OCI-LY3 (cell line): ENCODE measurements around the gene NNAT.

Experiments used
- H2AFZ ChIP-seq: fragments of 200-600, 300-600 bp; shearing (Covaris generic); 2 replicates; pipeline ENCODE4 v1.6.0; 2014; ENCODE audit warnings: antibody characterized with exemption, low read depth, low read length
- H3K27ac ChIP-seq: fragments of 200-600, 300-600 bp; sonication (generic); 2 replicates; pipeline ENCODE4 v1.5.1; 2014; ENCODE audit warnings: mild to moderate bottlenecking, low read length, moderate library complexity, mixed read lengths
- H3K27me3 ChIP-seq: fragments of 200-600, 300-600 bp; sonication (generic); 2 replicates; pipeline ENCODE4 v1.6.1; 2014; ENCODE audit warnings: low read depth, low read length, mixed read lengths
- H3K36me3 ChIP-seq: fragments of 200-600, 300-600 bp; sonication (generic); replicated peaks from 2 replicates; pipeline ENCODE3; 2014; ENCODE audit warnings: low read depth, low read length, mixed read lengths
- H3K4me1 ChIP-seq: fragments of 300-600, 200-600 bp; sonication (generic); 2 replicates; pipeline ENCODE4 v1.6.1; 2014; ENCODE audit warnings: low read length, mixed read lengths
- H3K4me2 ChIP-seq: fragments of 200-600, 300-600 bp; sonication (generic); 2 replicates; pipeline ENCODE4 v1.6.1; 2014; ENCODE audit warnings: low read length, mixed read lengths
- H3K4me3 ChIP-seq: fragments of 300-600, 200-600 bp; sonication (generic); 2 replicates; pipeline ENCODE4 v1.5.1; 2014; ENCODE audit warnings: antibody characterized with exemption, mild to moderate bottlenecking, low read length, moderate library complexity
- H3K79me2 ChIP-seq: fragments of 300-600, 200-600 bp; shearing (Covaris generic); 2 replicates; pipeline ENCODE4 v1.6.1; 2014; ENCODE audit warnings: mild to moderate bottlenecking, low read length, mixed read lengths
- H3K9ac ChIP-seq: fragments of 300-600, 200-600 bp; shearing (Covaris generic); 2 replicates; pipeline ENCODE4 v1.6.0; 2014; ENCODE audit warnings: mild to moderate bottlenecking, low read length, moderate library complexity
- H3K9me3 ChIP-seq: fragments of 200-600, 300-600 bp; shearing (Covaris generic); 2 replicates; pipeline ENCODE4 v1.6.1; 2014; ENCODE audit warnings: low read length, mixed read lengths; ENCODE audit not compliant: insufficient read depth
- H4K20me1 ChIP-seq: fragments of 200-600, 300-600 bp; sonication (generic); 2 replicates; pipeline ENCODE4 v1.6.1; 2016; ENCODE audit warnings: low read length, mixed read lengths; ENCODE audit not compliant: insufficient read depth
- CTCF ChIP-seq: fragments of 200-600, 300-600 bp; sonication (generic); IDR thresholded peaks from 2 replicates; pipeline ENCODE4 v1.5.1; 2014; ENCODE audit warnings: antibody characterized with exemption, low read length, low read depth
- EZH2phosphoT487 ChIP-seq: fragments of 200-600 bp; shearing (Covaris generic); IDR thresholded peaks from 2 replicates; pipeline ENCODE4 v1.6.1; 2018; ENCODE audit warnings: antibody characterized with exemption, mixed run types, low read depth

NNAT gene

GRCh38 chr20:37556538-37556937 lies 35.5 kb downstream of the NNAT start:
- peaks cover 18% of the 10 kb centered on the region for H3K27me3 ChIP-seq

GRCh38 chr20:37558306-37558705 lies 37.3 kb downstream of the NNAT start:
- Histone ChIP-seq H3K27ac (no peak overlapping the region), H2AFZ (no peak overlapping the region), H3K4me1 (no peaks in the 10 kb centered on the region), H3K79me2 (no peaks in the 10 kb centered on the region), H3K36me3 (no peaks in the 10 kb centered on the region), H3K4me2 (no peak overlapping the region), H3K27me3 (peaks cover 28% of the 10 kb centered on the region), H4K20me1 (no peaks in the 10 kb centered on the region), H3K4me3 (no peak overlapping the region), H3K9me3 (no peaks in the 10 kb centered on the region), H3K9ac (no peak overlapping the region)
- TF ChIP-seq EZH2phosphoT487 (no peak), CTCF (no peak)

More at GRCh38 chr20:37556538-37556937, 35.5 kb downstream of the NNAT start:
- Histone ChIP-seq H3K9ac (no peak overlapping the region), H3K4me1 (peaks cover 13% of the 10 kb centered on the region), H3K9me3 (no peaks in the 10 kb centered on the region), H3K27ac (no peak overlapping the region), H2AFZ (no peak overlapping the region), H3K4me2 (no peak overlapping the region), H4K20me1 (no peaks in the 10 kb centered on the region), H3K4me3 (no peak overlapping the region), H3K36me3 (no peaks in the 10 kb centered on the region), H3K79me2 (no peaks in the 10 kb centered on the region)
- TF ChIP-seq CTCF (no peak), EZH2phosphoT487 (no peak)

- Histone ChIP-seq H3K36me3 (no peaks in the 10 kb centered on the region), H3K4me2 (no peak overlapping the region), H3K4me1 (no peaks in the 10 kb centered on the region), H3K79me2 (no peaks in the 10 kb centered on the region), H3K9me3 (no peaks in the 10 kb centered on the region), H3K27ac (no peak overlapping the region), H3K4me3 (no peak overlapping the region), H2AFZ (no peak overlapping the region), H3K27me3 (peaks cover 33% of the 10 kb centered on the region), H3K9ac (no peak overlapping the region), H4K20me1 (no peaks in the 10 kb centered on the region)
- no peak for TF ChIP-seq CTCF
- TF ChIP-seq EZH2phosphoT487 = no peak
Observed at GRCh38 chr20:37558779-37559178, 37.7 kb downstream of the NNAT start.

GRCh38 chr20:37559312-37560027 lies 38.4 kb downstream of the NNAT start:
- H3K9me3 ChIP-seq = no peaks in the 10 kb centered on the region
- no peak overlapping the region for H3K9ac ChIP-seq
- no peaks in the 10 kb centered on the region for H3K36me3 ChIP-seq
- H3K4me2 ChIP-seq = no peak overlapping the region
- peaks cover under 1% of the 10 kb centered on the region; the same call in 1 of the 2 replicates for H3K4me1 ChIP-seq
- no peak overlapping the region for H2AFZ ChIP-seq
- H4K20me1 ChIP-seq = no peaks in the 10 kb centered on the region
- H3K27ac ChIP-seq = no peak overlapping the region
- no peak for TF ChIP-seq EZH2phosphoT487
- no peak for TF ChIP-seq CTCF
- no peak overlapping the region for H3K4me3 ChIP-seq
- no peaks in the 10 kb centered on the region for H3K79me2 ChIP-seq
- H3K27me3 ChIP-seq = peaks cover 35% of the 10 kb centered on the region
